Measurements from ENCODE around the gene ENPP1.
"Not testable (repeated sequence)": the region's sequence is repeated elsewhere in the genome, so short reads cannot be mapped to it uniquely, and the experiment has no call there.

DNA sequence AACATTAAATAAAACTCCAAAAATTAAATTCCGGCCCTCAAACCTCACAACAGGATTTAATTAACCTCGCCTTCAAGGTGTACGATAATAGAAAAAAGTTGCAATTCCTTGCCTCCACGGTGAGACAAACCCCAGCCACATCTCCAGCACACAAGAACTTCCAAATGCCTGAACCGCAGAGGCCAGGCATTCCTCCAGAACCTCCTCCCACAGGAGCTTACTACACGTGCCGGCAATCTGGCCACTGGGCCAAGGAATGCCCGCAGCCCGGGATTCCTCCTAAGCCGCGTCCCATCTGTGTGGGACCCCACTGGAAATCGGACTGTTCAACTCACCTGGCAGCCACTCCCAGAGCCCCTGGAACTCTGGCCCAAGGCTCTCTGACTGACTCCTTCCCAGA, 95.9 kb downstream of the ENPP1 start:
- TF ChIP-seq, protein P1, sequence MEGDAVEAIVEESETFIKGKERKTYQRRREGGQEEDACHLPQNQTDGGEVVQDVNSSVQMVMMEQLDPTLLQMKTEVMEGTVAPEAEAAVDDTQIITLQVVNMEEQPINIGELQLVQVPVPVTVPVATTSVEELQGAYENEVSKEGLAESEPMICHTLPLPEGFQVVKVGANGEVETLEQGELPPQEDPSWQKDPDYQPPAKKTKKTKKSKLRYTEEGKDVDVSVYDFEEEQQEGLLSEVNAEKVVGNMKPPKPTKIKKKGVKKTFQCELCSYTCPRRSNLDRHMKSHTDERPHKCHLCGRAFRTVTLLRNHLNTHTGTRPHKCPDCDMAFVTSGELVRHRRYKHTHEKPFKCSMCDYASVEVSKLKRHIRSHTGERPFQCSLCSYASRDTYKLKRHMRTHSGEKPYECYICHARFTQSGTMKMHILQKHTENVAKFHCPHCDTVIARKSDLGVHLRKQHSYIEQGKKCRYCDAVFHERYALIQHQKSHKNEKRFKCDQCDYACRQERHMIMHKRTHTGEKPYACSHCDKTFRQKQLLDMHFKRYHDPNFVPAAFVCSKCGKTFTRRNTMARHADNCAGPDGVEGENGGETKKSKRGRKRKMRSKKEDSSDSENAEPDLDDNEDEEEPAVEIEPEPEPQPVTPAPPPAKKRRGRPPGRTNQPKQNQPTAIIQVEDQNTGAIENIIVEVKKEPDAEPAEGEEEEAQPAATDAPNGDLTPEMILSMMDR (IDR thresholded peaks at IDR 0.05): not testable (repeated sequence)
- not testable (repeated sequence) for TF ChIP-seq POLR2A, POLR2AphosphoS5 (IDR thresholded peaks at IDR 0.05)

Data from upper lobe of left lung (tissue), 4 donors.